ENCODE measurements around the gene SLCO4A1. TPM values are rescaled to one million over a fixed set of nuclear protein-coding genes. Genes with fewer than 3 reads are reported as not detected.
A peak's percentile ranks its signal among the peaks of the same experiment; 100 is the strongest.

SLCO4A1 gene
- total and polyA plus RNA-seq, 9 of the 15 experiments (the other 6 are each of a cell fraction or from before 2014, with no cell fraction given), result 1.6 to 21.9 (median 12.8) TPM

GRCh38 chr20:62607366-62608217, 34.7 kb upstream of the SLCO4A1 start:
- no peaks in the 10 kb centered on the region for H3K9me1 ChIP-seq (ENCODE audit: control insufficient read depth, insufficient read depth, low read length)
- H3K27ac ChIP-seq (ENCODE audit: extremely low read depth, low read depth, low read length), result no peak overlapping the region
- no TSS peak for BruUV-seq (replicated peaks)
- H3K27me3 ChIP-seq (ENCODE audit: control insufficient read depth in 2 of 2, insufficient read depth in 2 of 2, low read length in 2 of 2), result peaks cover 48 to 88% of the 10 kb centered on the region in 2 experiments
- H4K20me1 ChIP-seq (replicated peaks; ENCODE audit: control insufficient read depth, insufficient read depth, low read length), result 0 out of 2 replicates have a peak, but pooled peaks cover 19% of the 10 kb centered on the region
- intact Hi-C loops (cut with micrococcal nuclease), result no loop called here
- TF ChIP-seq POU5F1 (IDR thresholded peaks at IDR 0.05; ENCODE audit: borderline replicate concordance, low read depth, low read length, partially characterized antibody) (no peak), TCF3 (CRISPR knock-in tag; IDR thresholded peaks at IDR 0.05) (peak; percentile 57)
- ChIA-PET POLR2A (interaction anchor here (0.8 kb wide), 1 partner anchor 20 kb away, joined by 3 read pairs; no protein-coding TSS in a partner anchor), CTCF (ENCODE audit: low intra/inter-chr PET ratio) (no interaction called here)
- H3K9ac ChIP-seq (ENCODE audit: insufficient read depth in 1 of 2, low read depth in 2 of 2, low read length in 2 of 2), result no peak overlapping the region
- no peak for ATAC-seq
- no peaks in the 10 kb centered on the region for H3K36me3 ChIP-seq (ENCODE audit: control insufficient read depth, insufficient read depth, low read length)
- no peak for DNase-seq (ENCODE audit: extremely low read depth in 1 of 4, low spot score in 3 of 4)
- FAIRE-seq, result no peak
- H3K4me3 ChIP-seq, result no peak overlapping the region
- H2AFZ ChIP-seq (ENCODE audit: low read depth, low read length), result no peak overlapping the region
- 4% methylated on average over 20 of the region's 21 CpGs for WGBS (ENCODE audit: insufficient coverage, low coverage, missing lambda C conversion rate)
- peaks cover 9% of the 10 kb centered on the region for H3K9me3 ChIP-seq (replicated peaks; ENCODE audit: control insufficient read depth, insufficient read depth, low read depth, low read length)
- in situ Hi-C loops (cut with MboI), result no loop called here
- H3K4me1 ChIP-seq (replicated peaks in 1 of 2; ENCODE audit: control insufficient read depth in 2 of 2, insufficient read depth in 2 of 2, low read length in 2 of 2), result peaks cover under 1 to 41% of the 10 kb centered on the region in 2 experiments
- no peaks in the 10 kb centered on the region for H3K79me2 ChIP-seq (ENCODE audit: control insufficient read depth, insufficient read depth, low read length)
- H3K4me2 ChIP-seq (ENCODE audit: insufficient read depth, low read length), result no peak overlapping the region

GRCh38 chr20:62608218-62608565, 34.1 kb upstream of the SLCO4A1 start:
- Histone ChIP-seq H3K4me3 (no peak overlapping the region), H2AFZ (ENCODE audit: low read depth, low read length) (no peak overlapping the region), H3K9me1 (ENCODE audit: control insufficient read depth, insufficient read depth, low read length) (no peaks in the 10 kb centered on the region), H3K4me1 (replicated peaks in 1 of 2; ENCODE audit: control insufficient read depth in 2 of 2, insufficient read depth in 2 of 2, low read length in 2 of 2) (peaks cover 0 to 38% of the 10 kb centered on the region in 2 experiments; a peak in 3 of 5 replicates), H4K20me1 (replicated peaks; ENCODE audit: control insufficient read depth, insufficient read depth, low read length) (0 out of 2 replicates have a peak, but pooled peaks cover 17% of the 10 kb centered on the region), H3K36me3 (ENCODE audit: control insufficient read depth, insufficient read depth, low read length) (no peaks in the 10 kb centered on the region), H3K27ac (ENCODE audit: extremely low read depth, low read depth, low read length) (no peak overlapping the region), H3K79me2 (ENCODE audit: control insufficient read depth, insufficient read depth, low read length) (no peaks in the 10 kb centered on the region), H3K9ac (ENCODE audit: insufficient read depth in 1 of 2, low read depth in 2 of 2, low read length in 2 of 2) (no peak overlapping the region), H3K4me2 (ENCODE audit: insufficient read depth, low read length) (no peak overlapping the region), H3K9me3 (replicated peaks; ENCODE audit: control insufficient read depth, insufficient read depth, low read depth, low read length) (peaks cover 9% of the 10 kb centered on the region), H3K27me3 (ENCODE audit: control insufficient read depth in 2 of 2, insufficient read depth in 2 of 2, low read length in 2 of 2) (peaks cover 49 to 82% of the 10 kb centered on the region in 2 experiments)
- FAIRE-seq (no peak), ATAC-seq (no peak), DNase-seq (ENCODE audit: extremely low read depth in 1 of 4, low spot score in 3 of 4) (no peak)
- 8% methylated on average over 14 of the region's 14 CpGs for WGBS (ENCODE audit: insufficient coverage, low coverage, missing lambda C conversion rate)
- TF ChIP-seq CEBPZ (IDR thresholded peaks at IDR 0.05; ENCODE audit: borderline replicate concordance, low read depth, low read length), result no peak
- in situ Hi-C loops (cut with MboI), result no loop called here
- ChIA-PET POLR2A (interaction anchor here (0.8 kb wide), 1 partner anchor 20 kb away, joined by 3 read pairs; no protein-coding TSS in a partner anchor), CTCF (ENCODE audit: low intra/inter-chr PET ratio) (no interaction called here)
- intact Hi-C loops (cut with micrococcal nuclease), result no loop called here
- no TSS peak for BruUV-seq (replicated peaks)

Measured in K562 (cell line).